T-helper 1 cell (primary cell): ENCODE results near the gene KIRREL3.

Source experiments
- DNase-seq, 5 donors: peaks; one replicate each; pipeline ENCODE4 v3.0.0-alpha.2; 2012 to 2020

The KIRREL3 gene

GRCh38 chr11:126700768-126701519 is 299.6 kb downstream of the KIRREL3 start:
- no peak for DNase-seq

- DNase-seq: no peak
These were observed 302.0 kb downstream of the KIRREL3 start for GRCh38 chr11:126698576-126698975.

GRCh38 chr11:126697936-126698335 is 302.6 kb downstream of the KIRREL3 start:
- DNase-seq: no peak

- DNase-seq: no peak
These were observed 303.6 kb downstream of the KIRREL3 start for GRCh38 chr11:126696982-126697381.

GRCh38 chr11:126695293-126695692 is 305.3 kb downstream of the KIRREL3 start:
- no peak for DNase-seq

GRCh38 chr11:126694065-126694625 is 306.4 kb downstream of the KIRREL3 start:
- DNase-seq: no peak

GRCh38 chr11:126687477-126687876 is 313.1 kb downstream of the KIRREL3 start:
- no peak for DNase-seq

GRCh38 chr11:126686938-126687337 is 313.6 kb downstream of the KIRREL3 start:
- no peak for DNase-seq

GRCh38 chr11:126683766-126684728 is 316.5 kb downstream of the KIRREL3 start:
- no peak for DNase-seq

- DNase-seq: no peak
These were observed 318.0 kb downstream of the KIRREL3 start for GRCh38 chr11:126682590-126682989.

- no peak for DNase-seq
These were observed 319.9 kb downstream of the KIRREL3 start for GRCh38 chr11:126680700-126681099.

GRCh38 chr11:126680131-126680530 is 320.4 kb downstream of the KIRREL3 start:
- no peak for DNase-seq

GRCh38 chr11:126679033-126679432 is 321.5 kb downstream of the KIRREL3 start:
- DNase-seq: no peak

GRCh38 chr11:126676536-126676935 is 324.0 kb downstream of the KIRREL3 start:
- DNase-seq: no peak

GRCh38 chr11:126673319-126673718 is 327.3 kb downstream of the KIRREL3 start:
- DNase-seq: no peak

GRCh38 chr11:126669416-126669815 is 331.2 kb downstream of the KIRREL3 start:
- DNase-seq: no peak

- DNase-seq: no peak
These were observed 335.9 kb downstream of the KIRREL3 start for GRCh38 chr11:126664643-126665042.

- DNase-seq: no peak
These were observed 336.6 kb downstream of the KIRREL3 start for GRCh38 chr11:126663749-126664592.

GRCh38 chr11:126662035-126662790 is 338.4 kb downstream of the KIRREL3 start:
- DNase-seq: no peak

- DNase-seq: no peak
These were observed 339.7 kb downstream of the KIRREL3 start for GRCh38 chr11:126660761-126661425.

GRCh38 chr11:126660321-126660720 is 340.2 kb downstream of the KIRREL3 start:
- no peak for DNase-seq
